Measurements from ENCODE around the gene PRMT2. TPM values are rescaled to one million over a fixed set of nuclear protein-coding genes. Genes with fewer than 3 reads are reported as not detected.

Gene PRMT2
- total RNA-seq = 85.7 and 118 TPM in 2 replicates

GRCh38 chr21:46635324-46636180, at the start of gene PRMT2:
PRMT2 (plus strand) TSS chr21:46635674; CDS start chr21:46636952, 1,278 bp downstream.

GRCh38 chr21:46604975-46605766, 30.3 kb upstream of the PRMT2 start, which contains the start of gene S100B:
S100B (minus strand) TSS chr21:46605082; CDS start chr21:46602415, 2,667 bp downstream.

Other genes with a start within 250 kb of the PRMT2 start
- 51.0 and 56.0 TPM in 2 replicates for gene DIP2A, start 176.8 kb upstream of the PRMT2 start, total RNA-seq
- not detected in 2 replicates for gene S100B, start 30.6 kb upstream of the PRMT2 start, total RNA-seq

All from thoracic aorta endothelial cell (primary cell).